GM12891 (cell line): ENCODE data around the gene DNM2.

ENCODE experiments used
- PAX5 ChIP-seq: IDR thresholded peaks from 2 replicates; pipeline ENCODE4 v1.6.1; 2011; ENCODE audit warnings: low read length, moderate library complexity, mild to moderate bottlenecking; ENCODE audit not compliant: insufficient read depth, severe bottlenecking
- POLR2A ChIP-seq: IDR thresholded peaks from 2 replicates; pipeline ENCODE4 v1.6.1; 2011; ENCODE audit warnings: low read depth, low read length, control low read depth
- POLR2AphosphoS5 ChIP-seq: IDR thresholded peaks from 2 replicates; pipeline ENCODE4 v1.6.1; 2011; ENCODE audit warnings: low read depth, low read length, control low read depth
- SPI1 ChIP-seq: IDR thresholded peaks from 2 replicates; pipeline ENCODE4 v1.6.1; 2011; ENCODE audit warnings: low read depth, low read length, control low read depth
- TAF1 ChIP-seq: IDR thresholded peaks from 2 replicates; pipeline ENCODE4 v1.6.1; 2011; ENCODE audit warnings: low read depth, low read length, control low read depth

- TF ChIP-seq TAF1 (no peak), SPI1 (no peak), PAX5 (no peak), POLR2A (no peak), POLR2AphosphoS5 (no peak)
Observed at GRCh38 chr19:10829967-10830366, 112.1 kb downstream of the DNM2 start.
